ENCODE data around the gene ATP2B3.
A peak's percentile ranks its signal among the peaks of the same experiment; 100 is the strongest.

Gene ATP2B3

GRCh38 chrX:153547195-153547594 lies 29.8 kb downstream of the ATP2B3 start:
- TF ChIP-seq GATA2 (IDR thresholded peaks at IDR 0.05; ENCODE audit: low read depth, low read length) (no peak), GATA3 (IDR thresholded peaks at IDR 0.05; ENCODE audit: low read depth, low read length) (no peak)

GRCh38 chrX:153549231-153549630 lies 31.8 kb downstream of the ATP2B3 start:
- no peak for TF ChIP-seq GATA2 (IDR thresholded peaks at IDR 0.05; ENCODE audit: low read depth, low read length)
- TF ChIP-seq GATA3 (IDR thresholded peaks at IDR 0.05; ENCODE audit: low read depth, low read length): no peak

- TF ChIP-seq GATA2 (IDR thresholded peaks at IDR 0.05; ENCODE audit: low read depth, low read length): no peak
- no peak for TF ChIP-seq GATA3 (IDR thresholded peaks at IDR 0.05; ENCODE audit: low read depth, low read length)
These were observed 32.4 kb downstream of the ATP2B3 start for GRCh38 chrX:153549807-153550206.

GRCh38 chrX:153551135-153551534 lies 33.7 kb downstream of the ATP2B3 start:
- TF ChIP-seq GATA2 (IDR thresholded peaks at IDR 0.05; ENCODE audit: low read depth, low read length): peak; percentile 15; the same call in 1 of the 2 replicates
- no peak for TF ChIP-seq GATA3 (IDR thresholded peaks at IDR 0.05; ENCODE audit: low read depth, low read length)

- TF ChIP-seq GATA3 (IDR thresholded peaks at IDR 0.05; ENCODE audit: low read depth, low read length): no peak
- no peak for TF ChIP-seq GATA2 (IDR thresholded peaks at IDR 0.05; ENCODE audit: low read depth, low read length)
These were observed 37.2 kb downstream of the ATP2B3 start for GRCh38 chrX:153554519-153555167.

- TF ChIP-seq GATA2 (IDR thresholded peaks at IDR 0.05; ENCODE audit: low read depth, low read length): no peak
- no peak for TF ChIP-seq GATA3 (IDR thresholded peaks at IDR 0.05; ENCODE audit: low read depth, low read length)
These were observed 39.3 kb downstream of the ATP2B3 start for GRCh38 chrX:153556767-153557166.

GRCh38 chrX:153557618-153558355 lies 40.3 kb downstream of the ATP2B3 start:
- no peak for TF ChIP-seq GATA3 (IDR thresholded peaks at IDR 0.05; ENCODE audit: low read depth, low read length)
- TF ChIP-seq GATA2 (IDR thresholded peaks at IDR 0.05; ENCODE audit: low read depth, low read length): no peak

GRCh38 chrX:153560000-153560399 lies 42.6 kb downstream of the ATP2B3 start:
- TF ChIP-seq GATA2 (IDR thresholded peaks at IDR 0.05; ENCODE audit: low read depth, low read length): no peak
- no peak for TF ChIP-seq GATA3 (IDR thresholded peaks at IDR 0.05; ENCODE audit: low read depth, low read length)

- no peak for TF ChIP-seq GATA2 (IDR thresholded peaks at IDR 0.05; ENCODE audit: low read depth, low read length)
- no peak for TF ChIP-seq GATA3 (IDR thresholded peaks at IDR 0.05; ENCODE audit: low read depth, low read length)
These were observed 43.0 kb downstream of the ATP2B3 start for GRCh38 chrX:153560466-153560865.

GRCh38 chrX:153561337-153561736 lies 43.9 kb downstream of the ATP2B3 start:
- TF ChIP-seq GATA3 (IDR thresholded peaks at IDR 0.05; ENCODE audit: low read depth, low read length) (no peak), GATA2 (IDR thresholded peaks at IDR 0.05; ENCODE audit: low read depth, low read length) (no peak)

- TF ChIP-seq GATA2 (IDR thresholded peaks at IDR 0.05; ENCODE audit: low read depth, low read length): peak; percentile 58
- TF ChIP-seq GATA3 (IDR thresholded peaks at IDR 0.05; ENCODE audit: low read depth, low read length): no peak
These were observed 45.1 kb downstream of the ATP2B3 start for GRCh38 chrX:153562546-153562945.

GRCh38 chrX:153564047-153564606 lies 46.7 kb downstream of the ATP2B3 start:
- TF ChIP-seq GATA2 (IDR thresholded peaks at IDR 0.05; ENCODE audit: low read depth, low read length): no peak; the same call in 1 of the 2 replicates
- TF ChIP-seq GATA3 (IDR thresholded peaks at IDR 0.05; ENCODE audit: low read depth, low read length): no peak

GRCh38 chrX:153565996-153566580 lies 48.6 kb downstream of the ATP2B3 start:
- TF ChIP-seq GATA2 (IDR thresholded peaks at IDR 0.05; ENCODE audit: low read depth, low read length) (no peak), GATA3 (IDR thresholded peaks at IDR 0.05; ENCODE audit: low read depth, low read length) (no peak)

- TF ChIP-seq GATA2 (IDR thresholded peaks at IDR 0.05; ENCODE audit: low read depth, low read length): no peak
- no peak for TF ChIP-seq GATA3 (IDR thresholded peaks at IDR 0.05; ENCODE audit: low read depth, low read length)
These were observed 51.1 kb downstream of the ATP2B3 start for GRCh38 chrX:153568451-153569011.
